HEK293T (cell line): ENCODE measurements around the gene KCNH1.

Experiments
- CTCF ChIA-PET: fragments of 350-600 bp; formaldehyde crosslinking; extraction: SDS; loops from one replicate; lab custom pipeline; 2021; ENCODE audit warnings: antibody characterized with exemption, inconsistent platforms; lab: Yijun Ruan, JAX
- POLR2A ChIA-PET: fragments of 350-600 bp; formaldehyde crosslinking; extraction: SDS; loops from one replicate; lab custom pipeline; 2020; ENCODE audit warnings: antibody characterized with exemption, inconsistent platforms; lab: Yijun Ruan, JAX
- DNase-seq: peaks from one replicate; pipeline ENCODE4 v3.0.0; 2012; ENCODE audit warnings: mixed read lengths; ENCODE audit errors: extremely low spot score
- ARNT ChIP-seq: fragments of 450-650 bp; IDR thresholded peaks from 2 replicates; pipeline ENCODE4 v1.6.1; 2017; ENCODE audit warnings: mild to moderate bottlenecking
- BHLHE40 ChIP-seq: fragments of 450-650 bp; IDR thresholded peaks from 2 replicates; pipeline ENCODE4 v1.6.1; 2016; ENCODE audit warnings: mild to moderate bottlenecking, moderate library complexity, borderline replicate concordance
- CTBP1 ChIP-seq: fragments of 450-650 bp; IDR thresholded peaks from 2 replicates; pipeline ENCODE4 v1.6.1; 2016; ENCODE audit warnings: borderline replicate concordance
- ELF4 ChIP-seq: fragments of 450-650 bp; IDR thresholded peaks from 2 replicates; pipeline ENCODE4 v1.6.1; 2017; ENCODE audit warnings: antibody characterized with exemption
- FOXA1 ChIP-seq: fragments of 450-650 bp; IDR thresholded peaks from 2 replicates; pipeline ENCODE4 v1.6.1; 2016; ENCODE audit warnings: mild to moderate bottlenecking
- FOXK2 ChIP-seq: fragments of 450-650 bp; IDR thresholded peaks from 2 replicates; pipeline ENCODE4 v1.6.1; 2016; ENCODE audit warnings: mild to moderate bottlenecking
- FOXM1 ChIP-seq: fragments of 450-650 bp; IDR thresholded peaks from 2 replicates; pipeline ENCODE4 v1.6.1; 2017; ENCODE audit warnings: mild to moderate bottlenecking, borderline replicate concordance
- HDGF ChIP-seq: fragments of 450-650 bp; IDR thresholded peaks from 2 replicates; pipeline ENCODE4 v1.6.1; 2017; ENCODE audit warnings: antibody characterized with exemption, borderline replicate concordance
- L3MBTL2 ChIP-seq: fragments of 450-650 bp; conservative IDR thresholded peaks from 2 replicates; pipeline ENCODE4 v1.6.1; 2016; ENCODE audit warnings: mild to moderate bottlenecking
- LEF1 ChIP-seq: fragments of 450-650 bp; IDR thresholded peaks from 2 replicates; pipeline ENCODE4 v1.6.1; 2017; ENCODE audit warnings: mild to moderate bottlenecking, borderline replicate concordance
- NFRKB ChIP-seq: fragments of 450-650 bp; IDR thresholded peaks from 2 replicates; pipeline ENCODE4 v1.6.1; 2016; ENCODE audit warnings: mild to moderate bottlenecking, moderate library complexity
- PKNOX1 ChIP-seq: fragments of 450-650 bp; IDR thresholded peaks from 2 replicates; pipeline ENCODE4 v1.6.1; 2016
- SP1 ChIP-seq: fragments of 450-650 bp; IDR thresholded peaks from 2 replicates; pipeline ENCODE4 v1.6.1; 2017
- SUZ12 ChIP-seq: fragments of 450-650 bp; IDR thresholded peaks from 2 replicates; pipeline ENCODE4 v1.6.1; 2016; ENCODE audit warnings: mild to moderate bottlenecking
- TARDBP ChIP-seq: fragments of 450-650 bp; IDR thresholded peaks from 2 replicates; pipeline ENCODE4 v1.6.1; 2016
- ZNF384 ChIP-seq: fragments of 450-650 bp; IDR thresholded peaks from 2 replicates; pipeline ENCODE4 v1.6.1; 2016

KCNH1 gene

GRCh38 chr1:210751911-210752310, 382.0 kb downstream of the KCNH1 start:
- no peak for DNase-seq
- CTCF ChIA-PET = no interaction called here
- POLR2A ChIA-PET = no interaction called here
- TF ChIP-seq HDGF = no peak
- no peak for TF ChIP-seq ZNF384
- no peak for TF ChIP-seq TARDBP
- TF ChIP-seq SP1 = no peak
- no peak for TF ChIP-seq L3MBTL2
- no peak for TF ChIP-seq FOXK2
- no peak for TF ChIP-seq ARNT
- TF ChIP-seq BHLHE40 = no peak
- TF ChIP-seq FOXM1 = no peak
- TF ChIP-seq PKNOX1 = no peak
- TF ChIP-seq CTBP1 = no peak
- TF ChIP-seq ELF4 = no peak
- no peak for TF ChIP-seq SUZ12
- no peak for TF ChIP-seq FOXA1
- no peak for TF ChIP-seq LEF1
- TF ChIP-seq NFRKB = no peak

GRCh38 chr1:210750468-210750867, 383.5 kb downstream of the KCNH1 start:
- POLR2A ChIA-PET = no interaction called here
- CTCF ChIA-PET = no interaction called here
- DNase-seq = no peak
- TF ChIP-seq HDGF (no peak), LEF1 (no peak), BHLHE40 (no peak), FOXA1 (no peak), CTBP1 (no peak), PKNOX1 (no peak), FOXK2 (no peak), ARNT (no peak), NFRKB (no peak)

- CTCF ChIA-PET = no interaction called here
Observed at GRCh38 chr1:210748796-210749195, 385.2 kb downstream of the KCNH1 start.

GRCh38 chr1:210747890-210748289, 386.1 kb downstream of the KCNH1 start:
- CTCF ChIA-PET = interaction anchor here (0.6 kb wide), 1 partner anchor 34 kb away, joined by 5 read pairs; no protein-coding TSS in a partner anchor
- no peak for TF ChIP-seq FOXM1
- POLR2A ChIA-PET = no interaction called here
- DNase-seq = no peak

More at GRCh38 chr1:210748796-210749195, 385.2 kb downstream of the KCNH1 start:
- no peak for DNase-seq
- POLR2A ChIA-PET = no interaction called here
- no peak for TF ChIP-seq SP1

- DNase-seq = no peak
- CTCF ChIA-PET = interaction anchor here (0.6 kb wide), 1 partner anchor 33 kb away, joined by 5 read pairs; no protein-coding TSS in a partner anchor
- POLR2A ChIA-PET = no interaction called here
- TF ChIP-seq FOXA1 = no peak
Observed at GRCh38 chr1:210747112-210747511, 386.8 kb downstream of the KCNH1 start.

GRCh38 chr1:210746024-210746731, 387.8 kb downstream of the KCNH1 start:
- no peak for DNase-seq
- CTCF ChIA-PET = no interaction called here
- POLR2A ChIA-PET = no interaction called here
- TF ChIP-seq FOXK2 (no peak), TARDBP (no peak), ARNT (no peak), ZNF384 (no peak), SP1 (no peak), BHLHE40 (no peak), SUZ12 (no peak), HDGF (no peak), L3MBTL2 (no peak), NFRKB (no peak), CTBP1 (no peak), LEF1 (no peak), FOXM1 (no peak), PKNOX1 (no peak), FOXA1 (no peak)

GRCh38 chr1:210743038-210743437, 390.9 kb downstream of the KCNH1 start:
- no peak for DNase-seq
- no peak for TF ChIP-seq PKNOX1
- TF ChIP-seq L3MBTL2 = no peak
- TF ChIP-seq BHLHE40 = no peak
- no peak for TF ChIP-seq FOXA1
- TF ChIP-seq HDGF = no peak
- no peak for TF ChIP-seq FOXM1
- TF ChIP-seq FOXK2 = no peak
- TF ChIP-seq SP1 = no peak
- no peak for TF ChIP-seq ELF4
- TF ChIP-seq LEF1 = no peak
- no peak for TF ChIP-seq ARNT
- no peak for TF ChIP-seq TARDBP
- POLR2A ChIA-PET = no interaction called here
- CTCF ChIA-PET = no interaction called here
